Stimulated activated CD8-positive, alpha-beta memory T cell treated with anti-CD3 and anti-CD28 coated beads, Interleukin-7, amount 100 ng/mL, for 1 hour (primary cell): ENCODE measurements around the gene CNTN2.

Source experiments
- DNase-seq, 2 donors: peaks; one replicate each; pipeline ENCODE4 v3.0.0-alpha.2; 2020; ENCODE audit warnings: low read depth in 2 of 2

The CNTN2 gene

GRCh38 chr1:205073511-205073910, 30.5 kb downstream of the CNTN2 start:
- no peak for DNase-seq

DNA sequence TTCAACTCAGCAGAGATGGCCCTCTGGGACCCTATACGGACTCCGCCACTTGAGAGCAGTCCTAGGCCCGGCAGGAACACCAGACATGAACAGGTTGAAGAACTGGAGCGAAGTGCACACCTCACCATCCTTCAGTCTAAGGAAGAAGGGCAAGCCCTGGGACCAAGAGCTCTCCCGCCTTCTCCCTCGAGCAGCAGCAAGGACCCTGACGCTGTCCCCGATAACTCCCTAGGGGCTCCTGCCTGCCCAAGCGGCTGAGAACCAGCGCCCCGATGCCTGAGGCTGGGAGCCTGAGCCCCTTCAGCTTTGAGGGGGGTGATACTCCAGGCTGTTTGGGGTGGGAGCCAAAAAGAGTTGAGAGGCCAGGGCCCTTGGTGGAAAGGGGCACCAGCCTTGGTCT, 31.1 kb downstream of the CNTN2 start:
- no peak for DNase-seq

GRCh38 chr1:205074513-205074912, 31.5 kb downstream of the CNTN2 start:
- DNase-seq: no peak

DNA sequence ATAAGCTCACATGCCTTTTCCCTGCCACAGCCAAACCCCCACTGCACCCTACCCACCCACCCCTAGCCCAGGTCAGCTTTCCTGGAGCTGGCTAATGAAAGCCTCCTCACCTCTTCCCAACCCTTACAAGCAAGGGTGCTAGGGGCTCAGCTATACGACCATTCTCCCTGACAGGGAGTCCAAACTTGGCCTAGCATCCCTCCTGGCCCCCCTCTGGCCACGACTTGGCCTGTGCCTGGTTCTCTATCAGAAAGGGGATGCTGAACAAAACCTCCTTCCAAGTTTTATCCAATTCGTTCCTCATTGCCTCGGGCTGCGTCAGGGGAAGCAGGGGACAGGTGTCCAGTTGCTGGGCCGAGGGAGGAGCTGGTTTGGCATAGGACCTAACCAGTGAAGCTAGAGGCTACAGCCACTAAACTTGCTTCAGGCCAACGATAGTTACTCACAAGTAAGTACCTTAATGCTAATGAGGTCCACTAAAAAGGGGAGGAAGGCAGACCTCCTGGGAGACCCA, 32.7 kb downstream of the CNTN2 start:
- DNase-seq: no peak

DNA sequence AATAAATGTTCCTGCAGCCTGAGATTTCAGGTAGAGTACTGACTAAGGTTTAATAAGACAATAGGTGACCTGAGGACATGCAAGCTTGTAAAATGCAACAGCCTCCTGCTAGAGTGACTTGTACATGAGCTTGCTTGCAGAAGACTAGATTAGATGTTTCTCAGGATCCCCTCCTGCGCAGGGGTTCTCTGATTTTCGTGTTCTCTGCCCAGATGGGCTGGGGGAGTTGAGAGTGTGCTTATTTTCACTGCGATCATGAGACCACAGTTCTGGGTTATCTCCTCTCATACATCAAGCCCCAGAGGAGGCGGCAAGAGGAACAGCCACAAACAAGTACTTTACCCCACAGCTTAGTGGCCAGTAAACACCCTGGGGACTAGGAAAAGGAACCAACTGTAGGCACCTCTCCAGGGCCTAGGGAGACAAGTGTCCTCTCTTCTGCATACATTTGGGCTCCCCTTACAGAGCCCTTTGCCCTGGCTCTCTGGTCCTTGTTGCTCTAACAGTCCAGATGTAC, 33.3 kb downstream of the CNTN2 start:
- DNase-seq: no peak

DNA sequence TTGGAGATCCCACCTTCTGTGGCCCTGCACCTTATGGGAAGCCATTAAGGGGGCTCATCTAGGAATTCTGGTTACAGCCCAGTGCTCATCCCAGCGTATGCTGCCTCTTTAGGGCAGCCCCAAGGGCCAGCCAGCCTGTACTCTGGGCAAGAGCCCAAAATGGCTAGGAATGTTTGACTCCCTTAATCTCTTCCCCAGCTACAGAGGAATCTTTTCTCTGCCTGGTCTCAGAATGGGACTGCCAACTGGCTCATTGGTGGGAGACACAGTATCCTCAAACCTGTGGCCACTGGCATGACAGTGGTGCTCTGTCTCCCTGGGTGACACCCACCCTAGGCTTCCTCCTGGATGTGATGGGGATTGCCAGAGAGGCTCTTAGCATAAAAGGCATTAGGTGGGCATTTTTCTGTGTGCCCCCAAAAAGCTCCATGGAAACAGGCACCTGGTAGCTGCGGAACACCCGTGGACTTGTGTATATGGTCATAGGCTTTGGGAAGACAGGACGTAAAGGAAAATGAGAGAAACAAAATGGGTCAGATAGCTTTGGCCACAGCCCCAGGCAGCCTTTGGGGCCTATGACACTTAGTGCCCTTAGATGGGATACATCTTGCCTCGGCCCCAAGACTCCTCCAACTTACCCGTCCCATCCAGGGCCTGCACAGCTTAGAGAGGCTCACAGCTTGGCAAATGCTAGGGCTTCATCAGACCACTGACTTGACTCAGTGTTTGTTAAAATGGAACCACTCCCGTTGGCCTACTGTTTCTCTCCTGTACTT, 34.3 kb downstream of the CNTN2 start:
- no peak for DNase-seq

DNA sequence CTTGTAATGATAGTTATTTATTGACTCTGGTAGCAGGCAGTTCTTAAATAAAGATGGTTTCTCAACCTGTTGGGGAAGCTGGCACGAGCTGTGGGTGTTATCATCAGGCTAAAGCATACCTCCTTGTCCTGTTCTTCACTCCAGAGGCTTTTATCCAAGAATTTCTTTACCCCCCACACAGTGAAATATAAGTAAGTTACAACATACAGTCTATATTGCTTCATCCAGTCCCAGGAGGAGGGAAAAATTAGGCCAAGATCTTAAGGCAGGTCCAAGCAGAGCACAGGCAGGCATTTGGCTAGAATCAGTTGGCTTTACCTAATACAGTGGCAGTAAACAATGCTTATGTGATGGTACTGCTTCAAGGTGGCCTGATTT, 34.9 kb downstream of the CNTN2 start:
- no peak for DNase-seq

- no peak for DNase-seq
These were observed 39.4 kb downstream of the CNTN2 start for GRCh38 chr1:205082431-205082830.

DNA sequence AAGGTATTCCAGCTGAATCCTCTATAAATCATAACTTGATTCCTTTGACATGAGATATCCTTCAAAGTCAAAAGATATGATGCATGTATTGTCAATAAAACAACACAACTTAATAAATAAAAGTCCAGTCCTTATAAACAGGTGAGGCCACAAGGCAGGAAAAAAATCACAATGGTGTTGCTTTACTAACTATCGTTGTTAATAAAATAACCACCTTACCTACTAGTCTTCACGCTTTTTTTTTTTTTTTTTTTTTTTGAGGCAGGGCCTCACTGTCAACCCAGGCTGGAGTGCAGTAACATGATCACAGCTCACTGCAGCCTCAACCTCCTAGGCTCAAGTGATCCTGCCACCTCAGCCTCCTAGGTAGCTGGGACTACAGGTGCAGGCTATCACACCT, 41.3 kb downstream of the CNTN2 start, which contains the start of gene TMEM81:
TMEM81 (minus strand) TSS at position 101 of the 400 bp plus-strand sequence. CDS start 140 bp downstream, outside the sequence.
- DNase-seq: no peak

DNA sequence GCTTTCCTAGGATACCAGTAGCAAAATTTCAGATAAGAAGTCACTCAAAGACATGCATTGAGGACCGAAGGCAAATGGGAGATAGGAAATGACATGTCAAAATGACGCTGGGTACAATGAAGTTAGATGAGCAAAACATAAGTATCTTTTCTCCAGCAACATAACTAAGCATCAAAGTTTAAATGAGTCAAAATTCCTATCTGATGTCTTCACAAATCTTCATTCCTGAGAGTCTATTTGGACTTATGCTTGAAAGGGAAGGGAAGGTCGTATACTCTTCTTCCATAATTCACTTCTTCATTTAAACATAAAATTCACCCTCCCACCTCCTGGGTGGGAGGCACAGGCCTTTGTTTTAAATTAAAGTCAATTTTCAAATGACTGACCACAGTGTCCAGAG, 45.3 kb downstream of the CNTN2 start:
- no peak for DNase-seq

DNA sequence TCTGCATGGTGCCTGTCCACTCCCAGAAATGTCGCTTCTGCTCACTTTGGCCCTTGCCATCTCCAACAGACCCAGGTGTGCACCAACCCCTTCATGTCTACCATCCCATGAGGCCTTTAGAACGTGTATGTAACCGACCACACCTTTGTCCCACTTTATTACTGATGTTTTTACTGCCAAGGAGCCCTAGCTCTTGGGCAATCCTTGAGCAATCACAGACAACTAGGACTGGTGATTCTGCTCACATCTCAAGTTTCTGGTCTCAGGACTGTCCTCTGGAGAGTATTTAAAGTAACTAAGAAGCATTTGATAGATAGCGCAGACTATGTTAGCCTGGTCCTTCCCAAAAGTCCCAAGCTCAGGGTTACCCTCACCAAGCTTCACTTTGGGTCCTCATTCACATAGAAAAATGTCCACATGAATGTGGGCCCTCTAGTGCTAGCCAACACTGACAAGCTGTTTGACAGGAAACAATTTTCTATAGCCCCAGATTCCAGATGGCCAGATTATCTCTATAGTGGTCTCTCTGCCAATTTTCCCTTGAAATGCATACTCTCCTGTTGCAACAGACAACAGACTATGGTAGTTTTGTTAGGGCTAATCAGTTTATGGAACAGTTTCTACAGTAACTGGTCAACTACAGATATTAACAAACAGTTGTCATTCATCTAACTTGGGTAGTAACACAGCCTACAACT, 48.2 kb downstream of the CNTN2 start:
- no peak for DNase-seq

DNA sequence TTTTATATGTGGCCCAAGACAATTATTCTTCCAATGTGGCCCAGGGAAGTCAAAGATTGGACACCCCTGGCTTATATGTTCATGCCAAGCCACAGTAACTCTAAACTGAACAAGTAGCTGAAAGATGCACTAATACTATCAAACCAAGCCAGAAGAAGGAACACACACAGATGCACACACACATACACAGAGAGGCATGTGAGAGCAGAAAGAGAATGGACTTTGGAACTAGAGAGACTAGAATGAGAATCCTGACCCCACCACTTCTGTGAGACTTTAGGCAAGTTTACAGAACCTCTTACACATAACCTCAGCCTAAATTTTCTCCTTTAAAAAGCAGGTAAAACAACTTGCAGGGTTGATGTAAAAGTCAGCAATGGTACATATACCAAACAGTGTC, 52.4 kb downstream of the CNTN2 start:
- no peak for DNase-seq

DNA sequence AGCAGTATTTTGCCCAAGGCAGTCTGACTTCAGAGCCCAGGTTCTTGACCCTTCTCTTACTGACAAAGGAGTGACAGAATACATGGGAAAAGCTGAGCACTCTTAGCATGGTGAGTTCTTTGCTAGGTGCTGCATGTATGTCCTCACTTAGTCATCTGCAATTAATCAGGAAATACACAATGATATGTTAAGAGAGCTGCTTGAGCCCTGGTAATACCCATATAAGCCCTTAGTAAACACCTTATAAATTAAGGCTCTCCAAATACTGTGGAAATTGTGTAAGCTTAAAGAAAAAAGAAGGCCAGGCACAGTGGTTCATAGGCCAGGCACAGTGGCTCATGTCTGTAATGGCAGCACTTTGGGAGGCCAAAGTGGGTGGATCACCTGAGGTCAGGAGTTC, 55.2 kb downstream of the CNTN2 start:
- DNase-seq: no peak

GRCh38 chr1:205102404-205102803, 59.4 kb downstream of the CNTN2 start:
- no peak for DNase-seq

DNA sequence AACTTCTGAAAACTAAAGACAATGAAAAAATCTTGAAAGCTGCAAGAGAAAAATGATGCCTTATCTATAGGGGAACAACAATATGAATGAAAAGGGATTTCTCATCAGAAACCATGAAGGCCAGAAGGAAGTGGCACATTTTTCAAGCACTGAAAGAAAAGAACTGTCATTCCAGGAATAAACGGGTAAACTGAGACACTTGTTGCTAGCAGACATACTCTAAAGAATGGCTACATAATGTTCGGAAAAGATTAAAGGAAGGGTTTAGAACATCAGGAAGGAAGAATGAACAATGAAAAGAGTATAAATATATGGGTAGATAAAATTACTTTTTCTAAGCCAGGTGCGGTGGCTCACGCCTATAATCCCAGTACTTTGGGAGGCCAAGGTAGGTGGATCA, 64.3 kb downstream of the CNTN2 start:
- DNase-seq: no peak

GRCh38 chr1:205108464-205108863, 65.5 kb downstream of the CNTN2 start:
- no peak for DNase-seq

DNA sequence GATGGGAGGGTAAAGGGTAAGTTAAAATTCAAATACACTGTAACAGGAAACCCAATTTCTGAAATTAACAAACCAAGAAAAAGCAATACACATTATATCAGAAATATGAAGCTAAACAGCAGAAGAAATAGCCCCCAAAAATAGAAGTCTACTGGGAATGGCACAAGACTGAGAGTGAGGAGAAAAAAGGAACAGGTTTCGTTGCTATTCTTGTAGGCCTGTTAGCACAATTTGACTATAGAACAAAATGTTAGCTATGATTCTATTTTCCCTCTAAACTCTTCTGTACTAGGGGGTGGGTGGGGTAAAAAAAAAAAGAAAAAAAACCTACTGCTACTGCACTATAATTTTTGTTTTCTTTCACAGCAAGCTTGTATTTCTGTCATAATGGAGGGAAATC, 66.3 kb downstream of the CNTN2 start:
- DNase-seq: no peak

DNA sequence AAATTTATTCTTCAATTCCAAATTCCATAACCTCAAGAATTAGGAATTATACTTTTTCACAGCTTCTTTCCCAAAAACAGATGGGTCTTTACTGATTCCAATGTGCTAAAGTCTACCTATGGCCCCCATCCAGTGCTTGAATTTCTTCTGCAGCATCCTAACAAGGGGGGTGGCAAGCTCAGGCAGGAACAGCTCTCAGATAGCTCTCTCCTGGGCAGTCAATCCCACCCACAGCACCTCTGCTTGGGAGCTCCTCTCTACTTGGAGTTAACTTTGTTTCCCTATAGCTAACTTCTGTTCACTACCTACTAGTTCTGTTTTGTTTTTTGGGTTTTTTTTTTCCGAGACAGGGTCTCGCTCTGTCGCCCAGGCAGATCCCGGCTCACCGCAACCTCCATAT, 66.7 kb downstream of the CNTN2 start:
- DNase-seq: no peak

- DNase-seq: no peak
These were observed 68.3 kb downstream of the CNTN2 start for GRCh38 chr1:205111354-205111753.

DNA sequence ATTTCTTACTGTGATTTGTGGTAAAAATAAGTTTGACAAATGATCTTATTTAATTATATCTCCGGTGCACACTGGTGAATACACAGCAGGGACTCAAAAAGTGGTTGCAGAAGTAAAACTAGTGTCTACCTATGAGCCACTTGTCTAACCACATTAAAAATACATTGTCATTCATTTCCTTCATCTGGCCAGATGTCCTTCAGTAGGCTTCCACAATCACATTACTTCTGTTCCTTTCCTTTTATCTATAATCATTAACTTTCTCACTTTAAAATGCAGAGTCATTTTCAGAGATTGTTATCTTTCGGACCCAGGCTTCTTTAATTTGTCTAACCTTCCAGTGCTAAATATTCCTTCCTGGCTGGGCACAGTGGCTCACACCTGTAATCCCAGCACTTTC, 75.7 kb downstream of the CNTN2 start:
- no peak for DNase-seq

- peak; percentile 92 for DNase-seq
These were observed 78.9 kb downstream of the CNTN2 start, which contains the start of gene RBBP5 for GRCh38 chr1:205121660-205122488. Gene RBBP5, minus strand, starts transcription at chr1:205121978. Its CDS starts 105 bp downstream, at chr1:205121873.

- no peak for DNase-seq
These were observed 79.5 kb downstream of the CNTN2 start for GRCh38 chr1:205122489-205122882.
